ENCODE data around the gene HNRNPC.
"Not testable (repeated sequence)": the region's sequence is repeated elsewhere in the genome, so short reads cannot be mapped to it uniquely, and the experiment has no call there.

Gene HNRNPC

DNA sequence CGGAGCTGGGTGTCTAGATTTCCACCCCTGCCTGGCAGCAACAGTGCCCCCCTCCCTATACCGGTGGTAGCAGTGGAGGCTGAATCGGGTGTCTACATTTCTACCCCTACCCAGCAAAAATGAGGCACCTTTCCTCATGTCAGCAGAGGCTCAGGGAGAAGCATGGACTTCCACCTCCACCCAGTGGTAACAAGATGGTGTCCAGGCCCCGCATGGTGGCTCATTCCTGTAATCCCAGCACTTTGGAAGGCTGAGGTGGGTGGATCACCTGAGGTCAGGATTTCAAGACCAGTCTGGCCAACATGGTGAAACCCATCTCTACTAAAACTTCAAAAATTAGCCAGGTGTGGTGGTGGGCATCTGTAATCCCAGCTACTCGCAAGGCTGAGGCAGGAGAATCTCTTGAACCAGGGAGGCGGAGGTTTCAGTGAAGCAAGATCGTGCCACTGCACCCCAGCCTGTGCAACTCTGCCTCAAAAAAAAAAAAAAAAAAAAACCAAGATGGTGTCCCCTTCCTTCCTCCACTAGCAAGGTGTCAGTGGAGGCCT is 77.9 kb downstream of the HNRNPC start:
- DNase-seq = no peak

DNA sequence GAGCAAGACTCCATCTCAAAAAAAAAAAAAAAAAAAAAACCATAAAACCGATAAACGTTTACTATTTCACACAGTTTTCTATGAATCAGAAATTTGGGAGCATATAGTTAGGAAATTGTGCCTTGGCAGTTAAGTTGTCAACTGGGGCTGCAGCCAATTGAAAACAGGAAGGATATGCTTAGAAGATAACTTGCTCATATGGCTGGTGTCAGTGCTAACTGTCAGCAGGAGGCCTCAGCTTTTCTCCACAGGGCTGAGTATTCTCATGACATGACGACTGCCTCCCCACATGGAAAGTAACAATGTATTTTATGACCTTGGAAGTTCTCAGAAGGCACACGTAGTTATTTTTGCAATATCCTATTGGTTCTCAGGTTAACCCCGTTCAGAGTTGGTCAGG is 83.8 kb downstream of the HNRNPC start:
- DNase-seq = peak; percentile 27

DNA sequence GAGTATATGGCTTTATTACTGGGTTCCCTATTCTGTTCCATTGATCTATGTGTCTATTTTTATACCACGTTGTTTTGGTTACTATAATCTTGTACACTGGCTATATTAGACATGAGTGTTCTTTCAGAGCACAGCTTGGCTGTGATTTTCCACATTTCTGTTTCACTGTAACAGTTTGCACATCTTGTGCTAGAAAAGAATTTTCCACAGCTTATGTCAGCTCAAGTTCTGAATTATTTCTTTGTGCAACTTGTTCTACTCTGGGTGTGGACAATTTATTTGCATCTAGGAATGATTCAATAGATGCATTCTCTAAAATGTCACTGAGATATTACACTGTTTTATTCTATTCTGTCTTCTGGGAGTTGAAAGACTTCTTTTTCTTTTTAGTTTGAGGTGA is 85.0 kb downstream of the HNRNPC start:
- no peak for DNase-seq

GRCh38 chr14:21182166-21182565 is 87.1 kb downstream of the HNRNPC start:
- DNase-seq = no peak

GRCh38 chr14:21171128-21171527 is 98.1 kb downstream of the HNRNPC start:
- no peak for DNase-seq

- DNase-seq = no peak
Observed at GRCh38 chr14:21169573-21169972, 99.7 kb downstream of the HNRNPC start.

- DNase-seq = no peak
Observed at GRCh38 chr14:21168055-21168454, 101.2 kb downstream of the HNRNPC start.

GRCh38 chr14:21165670-21166069 is 103.6 kb downstream of the HNRNPC start:
- DNase-seq = not testable (repeated sequence)

- DNase-seq = not testable (repeated sequence)
Observed at GRCh38 chr14:21165002-21165605, 104.1 kb downstream of the HNRNPC start.

GRCh38 chr14:21163871-21164291 is 105.4 kb downstream of the HNRNPC start:
- DNase-seq = no peak

GRCh38 chr14:21162081-21162480 is 107.2 kb downstream of the HNRNPC start:
- no peak for DNase-seq

DNA sequence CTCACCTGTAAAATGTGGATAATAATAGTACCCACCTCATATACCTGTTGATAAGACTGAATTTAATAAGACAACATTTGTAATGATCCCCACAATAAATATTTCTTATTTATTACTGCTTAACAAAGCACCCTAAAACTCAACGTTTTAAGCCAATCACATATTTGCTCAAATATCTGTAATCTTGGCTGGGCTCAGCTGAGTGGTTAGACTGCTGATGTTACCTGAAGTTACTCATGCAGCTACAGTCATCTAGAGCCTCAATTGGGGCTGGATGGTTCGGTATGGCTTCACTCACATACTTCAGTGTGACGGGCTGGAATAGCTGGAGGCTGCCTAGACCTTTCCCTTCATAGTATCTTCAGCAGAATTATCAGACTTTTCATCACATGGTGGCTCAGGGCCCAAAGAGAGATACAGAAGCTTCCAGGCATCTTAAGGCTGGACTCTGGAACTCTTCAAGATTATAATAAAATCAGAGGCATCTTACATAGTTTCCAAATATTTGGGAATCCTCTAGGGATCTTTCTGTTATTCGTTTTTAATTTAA is 109.1 kb downstream of the HNRNPC start:
- DNase-seq = no peak
